ENCODE measurements around the gene UBE2Z.

UBE2Z gene

GRCh38 chr17:48961516-48962233 lies 53.5 kb downstream of the UBE2Z start:
- Histone ChIP-seq H3K4me3 (ENCODE audit: low read depth, low read length) (peak overlapping the region; percentile 55), H3K79me2 (ENCODE audit: control insufficient read depth, insufficient read depth, low read length, unreplicated experiment) (no peaks in the 10 kb centered on the region), H3K27ac (ENCODE audit: low read depth, low read length) (no peak overlapping the region), H3K36me3 (ENCODE audit: insufficient read depth, low read length) (no peaks in the 10 kb centered on the region), H3K27me3 (ENCODE audit: insufficient read depth, low read length) (no peaks in the 10 kb centered on the region), H3K4me1 (ENCODE audit: control insufficient read depth, insufficient read depth, low read length, unreplicated experiment) (peaks cover 17% of the 10 kb centered on the region), H2AFZ (ENCODE audit: low read length, unreplicated experiment) (peak overlapping the region; percentile 99)

DNA sequence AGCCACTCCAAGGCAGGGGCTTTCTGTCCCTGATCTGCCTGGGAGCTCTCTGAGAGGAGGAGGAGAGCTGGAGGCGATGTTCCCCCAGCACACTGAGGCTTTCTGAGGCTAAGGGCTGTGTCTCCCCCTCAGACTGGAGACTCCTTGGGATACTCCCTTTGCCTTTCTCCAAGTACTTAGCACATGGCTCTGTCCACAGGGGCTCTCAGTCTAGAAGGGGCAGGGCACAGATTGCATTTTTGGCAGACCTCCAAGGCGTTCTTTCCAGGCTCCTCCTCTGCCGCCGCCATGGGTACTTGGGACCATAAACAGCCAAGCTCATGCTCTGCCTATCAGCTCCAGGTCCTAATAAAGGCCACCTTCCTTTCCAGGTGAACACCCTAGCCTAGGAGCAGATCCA lies 62.0 kb downstream of the UBE2Z start:
- H2AFZ ChIP-seq (ENCODE audit: low read length, unreplicated experiment), result no peak overlapping the region
- no peak overlapping the region for H3K27ac ChIP-seq (ENCODE audit: low read depth, low read length)
- peaks cover 25% of the 10 kb centered on the region for H3K4me1 ChIP-seq (ENCODE audit: control insufficient read depth, insufficient read depth, low read length, unreplicated experiment)
- H3K4me3 ChIP-seq (ENCODE audit: low read depth, low read length), result no peak overlapping the region
- no peaks in the 10 kb centered on the region for H3K27me3 ChIP-seq (ENCODE audit: insufficient read depth, low read length)
- H3K79me2 ChIP-seq (ENCODE audit: control insufficient read depth, insufficient read depth, low read length, unreplicated experiment), result no peaks in the 10 kb centered on the region
- H3K36me3 ChIP-seq (ENCODE audit: insufficient read depth, low read length), result no peaks in the 10 kb centered on the region

DNA sequence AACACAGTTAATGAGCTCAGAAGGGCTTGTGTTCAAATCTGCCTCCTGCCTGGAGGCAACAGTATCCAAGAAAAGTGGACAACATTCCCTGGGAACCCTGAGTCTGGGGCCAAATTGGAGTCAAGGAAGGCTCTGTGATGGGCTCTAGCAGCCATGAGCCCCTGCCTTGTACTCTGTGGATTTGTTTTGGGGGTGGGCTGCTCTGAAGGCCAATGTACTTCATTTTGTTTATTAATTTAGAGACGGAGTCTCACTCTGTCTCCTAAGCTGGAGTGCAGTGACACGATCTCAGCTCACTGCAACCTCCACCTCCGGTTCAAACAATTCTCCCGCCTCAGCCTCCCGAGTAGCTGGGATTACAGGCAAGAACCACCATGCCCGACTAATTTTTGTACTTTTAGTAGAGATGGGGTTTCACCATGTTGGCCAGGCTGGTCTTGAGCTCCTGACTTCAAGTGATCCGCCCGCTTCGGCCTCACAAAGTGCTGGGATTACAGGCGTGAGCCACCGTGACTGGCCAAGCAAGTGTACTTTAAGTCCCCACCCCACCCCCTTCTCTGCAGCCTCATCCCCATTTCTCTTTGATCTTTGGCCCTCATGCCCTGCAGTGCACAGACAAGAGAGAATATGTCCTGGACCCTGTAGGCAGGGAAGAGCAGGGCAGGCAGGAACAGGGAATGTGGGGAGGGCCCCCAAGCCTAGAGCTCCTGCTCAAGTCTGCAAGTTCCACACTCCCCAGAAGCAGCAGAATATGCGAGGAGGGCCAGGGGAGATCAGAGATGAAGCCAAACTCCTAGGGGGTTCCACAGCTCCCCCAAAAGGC lies 62.9 kb downstream of the UBE2Z start:
- Histone ChIP-seq H3K79me2 (ENCODE audit: control insufficient read depth, insufficient read depth, low read length, unreplicated experiment) (no peaks in the 10 kb centered on the region), H3K4me3 (ENCODE audit: low read depth, low read length) (no peak overlapping the region), H2AFZ (ENCODE audit: low read length, unreplicated experiment) (no peak overlapping the region), H3K27ac (ENCODE audit: low read depth, low read length) (peak overlapping the region; percentile 59; the same call in 1 of the 2 replicates), H3K4me1 (ENCODE audit: control insufficient read depth, insufficient read depth, low read length, unreplicated experiment) (peaks cover 25% of the 10 kb centered on the region), H3K27me3 (ENCODE audit: insufficient read depth, low read length) (no peaks in the 10 kb centered on the region), H3K36me3 (ENCODE audit: insufficient read depth, low read length) (no peaks in the 10 kb centered on the region)

DNA sequence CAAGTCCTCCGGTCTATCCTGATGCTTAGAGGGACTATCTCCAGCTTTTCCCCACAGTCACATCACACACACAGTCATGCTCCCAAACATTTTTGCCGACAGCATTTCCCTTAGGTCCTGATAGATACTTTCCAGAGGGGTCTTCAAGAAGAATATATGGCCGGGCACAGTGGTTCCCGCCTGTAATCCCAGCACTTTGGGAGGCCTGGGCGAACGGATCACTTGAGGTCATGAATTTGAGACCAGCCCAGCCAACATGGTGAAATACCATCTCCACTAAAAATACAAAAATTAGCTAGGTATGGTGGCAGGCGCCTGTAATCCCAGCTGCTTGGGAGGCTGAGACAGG lies 64.5 kb downstream of the UBE2Z start:
- Histone ChIP-seq H2AFZ (ENCODE audit: low read length, unreplicated experiment) (peak overlapping the region; percentile 63), H3K27ac (ENCODE audit: low read depth, low read length) (peak overlapping the region; percentile 84), H3K79me2 (ENCODE audit: control insufficient read depth, insufficient read depth, low read length, unreplicated experiment) (no peaks in the 10 kb centered on the region), H3K4me1 (ENCODE audit: control insufficient read depth, insufficient read depth, low read length, unreplicated experiment) (peaks cover 25% of the 10 kb centered on the region), H3K36me3 (ENCODE audit: insufficient read depth, low read length) (no peaks in the 10 kb centered on the region), H3K4me3 (ENCODE audit: low read depth, low read length) (peak overlapping the region; percentile 29; the same call in 1 of the 2 replicates), H3K27me3 (ENCODE audit: insufficient read depth, low read length) (no peaks in the 10 kb centered on the region)

- H2AFZ ChIP-seq (ENCODE audit: low read length, unreplicated experiment), result no peak overlapping the region
- peaks cover 25% of the 10 kb centered on the region for H3K4me1 ChIP-seq (ENCODE audit: control insufficient read depth, insufficient read depth, low read length, unreplicated experiment)
- no peaks in the 10 kb centered on the region for H3K79me2 ChIP-seq (ENCODE audit: control insufficient read depth, insufficient read depth, low read length, unreplicated experiment)
- no peaks in the 10 kb centered on the region for H3K36me3 ChIP-seq (ENCODE audit: insufficient read depth, low read length)
- H3K27ac ChIP-seq (ENCODE audit: low read depth, low read length), result no peak overlapping the region
- no peaks in the 10 kb centered on the region for H3K27me3 ChIP-seq (ENCODE audit: insufficient read depth, low read length)
- no peak overlapping the region for H3K4me3 ChIP-seq (ENCODE audit: low read depth, low read length)
Measured at GRCh38 chr17:48973806-48974205, 65.6 kb downstream of the UBE2Z start.

Measured in ACC112 (cell line).